HL-60 (cell line): Measurements from ENCODE around the gene SRSF8.

Experiments
- DNase-seq, 2 experiments: peaks; one replicate each; pipeline ENCODE4 v3.0.0-alpha.2; 2010 to 2020; ENCODE audit warnings: low read depth in 1 of 2, low spot score in 1 of 2
- H3K27ac ChIP-seq: fragments of 250-450 bp; sonication (Bioruptor Pico); replicated peaks from 2 replicates; pipeline ENCODE4 v1.5.1; 2020; ENCODE audit warnings: mild to moderate bottlenecking, moderate library complexity
- H3K27me3 ChIP-seq: fragments of 250-450 bp; sonication (Bioruptor Pico); 2 replicates; pipeline ENCODE4 v1.5.1; 2021; ENCODE audit warnings: mild to moderate bottlenecking, moderate library complexity; ENCODE audit not compliant: insufficient read depth, poor library complexity, severe bottlenecking
- H3K4me3 ChIP-seq: replicated peaks from 2 replicates; pipeline ENCODE4 v1.5.1; 2011; ENCODE audit warnings: mild to moderate bottlenecking, control low read depth, low read length; ENCODE audit not compliant: insufficient read depth
- GABPA ChIP-seq: IDR thresholded peaks from 2 replicates; pipeline ENCODE4 v1.6.1; 2012; ENCODE audit warnings: low read depth
- POLR2AphosphoS5 ChIP-seq: IDR thresholded peaks from 2 replicates; pipeline ENCODE4 v1.6.1; 2012; ENCODE audit warnings: low read depth
- SPI1 ChIP-seq: IDR thresholded peaks from 2 replicates; pipeline ENCODE4 v1.6.1; 2012; ENCODE audit warnings: low read depth, mild to moderate bottlenecking, borderline replicate concordance
- TF ChIP-seq, protein P1 (sequence below): IDR thresholded peaks from one replicate; pipeline ENCODE4 v1.5.1; 2011; ENCODE audit warnings: low read length, control low read depth, inconsistent platforms; ENCODE audit not compliant: insufficient read depth
- TF ChIP-seq, protein P2 (sequence below): IDR thresholded peaks from 2 replicates; pipeline ENCODE4 v1.6.1; 2012; ENCODE audit warnings: low read depth; ENCODE audit not compliant: insufficient replicate concordance

Gene SRSF8

DNA sequence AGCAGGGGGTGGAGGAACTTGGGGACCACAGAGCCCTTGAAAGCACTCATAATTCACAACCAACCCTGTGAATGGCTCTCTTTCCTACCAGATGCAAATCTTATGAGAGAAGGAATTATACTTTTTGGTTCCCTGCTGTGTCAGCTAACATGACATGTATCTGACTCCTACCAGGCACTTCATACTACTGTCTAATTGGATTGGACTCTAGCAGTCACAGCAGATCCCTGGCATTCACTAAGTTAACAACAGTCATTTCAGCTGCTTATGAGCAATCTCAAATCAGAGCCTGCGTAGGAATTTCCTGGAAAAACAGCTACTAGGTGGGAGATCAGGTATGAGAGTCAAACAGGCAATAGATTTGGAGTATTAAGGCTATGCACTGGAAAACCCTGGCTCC lies 11.8 kb downstream of the SRSF8 start:
- Histone ChIP-seq H3K27me3 (peaks cover 3% of the 10 kb centered on the region), H3K4me3 (no peak overlapping the region), H3K27ac (no peak overlapping the region)
- TF ChIP-seq GABPA (no peak), POLR2AphosphoS5 (no peak), SPI1 (no peak)
- TF ChIP-seq, protein P1, sequence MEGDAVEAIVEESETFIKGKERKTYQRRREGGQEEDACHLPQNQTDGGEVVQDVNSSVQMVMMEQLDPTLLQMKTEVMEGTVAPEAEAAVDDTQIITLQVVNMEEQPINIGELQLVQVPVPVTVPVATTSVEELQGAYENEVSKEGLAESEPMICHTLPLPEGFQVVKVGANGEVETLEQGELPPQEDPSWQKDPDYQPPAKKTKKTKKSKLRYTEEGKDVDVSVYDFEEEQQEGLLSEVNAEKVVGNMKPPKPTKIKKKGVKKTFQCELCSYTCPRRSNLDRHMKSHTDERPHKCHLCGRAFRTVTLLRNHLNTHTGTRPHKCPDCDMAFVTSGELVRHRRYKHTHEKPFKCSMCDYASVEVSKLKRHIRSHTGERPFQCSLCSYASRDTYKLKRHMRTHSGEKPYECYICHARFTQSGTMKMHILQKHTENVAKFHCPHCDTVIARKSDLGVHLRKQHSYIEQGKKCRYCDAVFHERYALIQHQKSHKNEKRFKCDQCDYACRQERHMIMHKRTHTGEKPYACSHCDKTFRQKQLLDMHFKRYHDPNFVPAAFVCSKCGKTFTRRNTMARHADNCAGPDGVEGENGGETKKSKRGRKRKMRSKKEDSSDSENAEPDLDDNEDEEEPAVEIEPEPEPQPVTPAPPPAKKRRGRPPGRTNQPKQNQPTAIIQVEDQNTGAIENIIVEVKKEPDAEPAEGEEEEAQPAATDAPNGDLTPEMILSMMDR = no peak
- TF ChIP-seq, protein P2, sequence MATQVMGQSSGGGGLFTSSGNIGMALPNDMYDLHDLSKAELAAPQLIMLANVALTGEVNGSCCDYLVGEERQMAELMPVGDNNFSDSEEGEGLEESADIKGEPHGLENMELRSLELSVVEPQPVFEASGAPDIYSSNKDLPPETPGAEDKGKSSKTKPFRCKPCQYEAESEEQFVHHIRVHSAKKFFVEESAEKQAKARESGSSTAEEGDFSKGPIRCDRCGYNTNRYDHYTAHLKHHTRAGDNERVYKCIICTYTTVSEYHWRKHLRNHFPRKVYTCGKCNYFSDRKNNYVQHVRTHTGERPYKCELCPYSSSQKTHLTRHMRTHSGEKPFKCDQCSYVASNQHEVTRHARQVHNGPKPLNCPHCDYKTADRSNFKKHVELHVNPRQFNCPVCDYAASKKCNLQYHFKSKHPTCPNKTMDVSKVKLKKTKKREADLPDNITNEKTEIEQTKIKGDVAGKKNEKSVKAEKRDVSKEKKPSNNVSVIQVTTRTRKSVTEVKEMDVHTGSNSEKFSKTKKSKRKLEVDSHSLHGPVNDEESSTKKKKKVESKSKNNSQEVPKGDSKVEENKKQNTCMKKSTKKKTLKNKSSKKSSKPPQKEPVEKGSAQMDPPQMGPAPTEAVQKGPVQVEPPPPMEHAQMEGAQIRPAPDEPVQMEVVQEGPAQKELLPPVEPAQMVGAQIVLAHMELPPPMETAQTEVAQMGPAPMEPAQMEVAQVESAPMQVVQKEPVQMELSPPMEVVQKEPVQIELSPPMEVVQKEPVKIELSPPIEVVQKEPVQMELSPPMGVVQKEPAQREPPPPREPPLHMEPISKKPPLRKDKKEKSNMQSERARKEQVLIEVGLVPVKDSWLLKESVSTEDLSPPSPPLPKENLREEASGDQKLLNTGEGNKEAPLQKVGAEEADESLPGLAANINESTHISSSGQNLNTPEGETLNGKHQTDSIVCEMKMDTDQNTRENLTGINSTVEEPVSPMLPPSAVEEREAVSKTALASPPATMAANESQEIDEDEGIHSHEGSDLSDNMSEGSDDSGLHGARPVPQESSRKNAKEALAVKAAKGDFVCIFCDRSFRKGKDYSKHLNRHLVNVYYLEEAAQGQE = no peak
- no peak for DNase-seq

DNA sequence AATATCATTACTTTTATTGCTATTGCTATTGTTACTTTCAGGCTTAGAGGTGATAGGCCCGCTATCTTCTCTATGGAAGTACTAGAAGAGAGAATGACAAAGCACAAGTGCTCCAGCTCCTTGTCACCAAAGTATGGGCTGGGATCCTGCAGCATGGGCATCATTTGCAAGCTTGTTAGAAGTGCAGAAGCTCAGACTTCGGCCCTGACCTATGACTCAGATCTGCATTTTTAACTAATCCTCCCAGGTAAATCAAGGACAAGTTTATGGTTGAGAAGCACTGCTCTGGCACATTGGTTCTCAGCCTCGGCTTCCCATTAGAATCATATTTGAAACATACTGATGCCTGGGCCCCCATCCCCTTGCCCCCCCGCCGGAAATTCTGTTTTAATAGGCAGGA lies 14.3 kb downstream of the SRSF8 start:
- TF ChIP-seq, protein P1 = no peak
- TF ChIP-seq, protein P2 = no peak
- no peak for TF ChIP-seq POLR2AphosphoS5
- no peak for TF ChIP-seq GABPA
- TF ChIP-seq SPI1 = no peak
- no peak overlapping the region for H3K4me3 ChIP-seq
- H3K27me3 ChIP-seq = peaks cover 3% of the 10 kb centered on the region
- H3K27ac ChIP-seq = no peak overlapping the region
- no peak for DNase-seq

DNA sequence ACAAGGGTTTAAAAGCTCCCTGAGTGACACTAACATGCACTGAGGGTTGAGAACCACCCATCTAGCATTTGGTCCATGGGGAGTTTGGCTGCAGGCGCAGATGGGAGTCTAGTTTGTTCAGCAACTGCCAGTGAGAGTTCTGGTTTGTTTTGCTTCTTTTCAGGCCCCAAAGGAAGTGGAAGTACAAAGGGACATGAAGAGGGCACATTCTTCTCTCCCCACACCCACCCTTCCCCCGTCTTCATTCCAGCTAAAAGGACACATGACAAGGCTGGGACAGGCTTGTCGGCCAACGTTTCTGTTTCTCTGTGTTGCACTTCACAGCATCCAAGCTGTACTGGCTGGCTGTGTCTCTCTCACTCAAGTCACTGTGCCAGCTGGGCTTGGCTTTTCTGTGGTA lies 14.7 kb downstream of the SRSF8 start:
- no peak overlapping the region for H3K27ac ChIP-seq

More for the DNA sequence above, 14.7 kb downstream of the SRSF8 start:
- TF ChIP-seq POLR2AphosphoS5 = no peak
- TF ChIP-seq GABPA = no peak
- TF ChIP-seq, protein P1 = no peak
- no peak for TF ChIP-seq SPI1
- TF ChIP-seq, protein P2 = no peak
- DNase-seq = no peak
- Histone ChIP-seq H3K4me3 (no peak overlapping the region), H3K27me3 (peaks cover 3% of the 10 kb centered on the region)
